ENCODE data around the gene DNAH7. TPM values are rescaled to one million over a fixed set of nuclear protein-coding genes. Genes with fewer than 3 reads are reported as not detected.

The DNAH7 gene
- total and polyA plus RNA-seq, 9 of the 15 experiments (the other 6 are each of a cell fraction or from before 2014, with no cell fraction given): 0.03 to 0.42 (median 0.18) TPM

DNA sequence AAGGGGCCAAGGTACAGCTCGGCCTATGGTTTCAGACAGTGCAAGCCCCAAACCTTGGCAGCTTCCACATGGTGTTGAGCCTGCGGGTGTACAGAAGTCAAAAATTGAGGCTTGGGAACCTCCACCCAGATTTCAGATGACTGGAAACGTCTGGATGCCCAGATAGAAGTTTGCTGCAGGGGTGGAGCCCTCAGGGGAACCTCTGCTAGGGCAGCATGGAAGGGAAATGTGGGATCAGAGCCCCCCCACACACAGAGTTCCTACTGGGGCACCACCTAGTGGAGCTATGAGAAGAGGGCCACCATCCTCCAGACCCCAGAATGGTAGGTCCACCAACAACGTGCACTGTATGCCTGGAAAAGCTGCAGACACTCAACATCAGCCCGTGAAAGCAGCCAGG lies 15.0 kb upstream of the DNAH7 start (continued):
- TF ChIP-seq, protein P1, sequence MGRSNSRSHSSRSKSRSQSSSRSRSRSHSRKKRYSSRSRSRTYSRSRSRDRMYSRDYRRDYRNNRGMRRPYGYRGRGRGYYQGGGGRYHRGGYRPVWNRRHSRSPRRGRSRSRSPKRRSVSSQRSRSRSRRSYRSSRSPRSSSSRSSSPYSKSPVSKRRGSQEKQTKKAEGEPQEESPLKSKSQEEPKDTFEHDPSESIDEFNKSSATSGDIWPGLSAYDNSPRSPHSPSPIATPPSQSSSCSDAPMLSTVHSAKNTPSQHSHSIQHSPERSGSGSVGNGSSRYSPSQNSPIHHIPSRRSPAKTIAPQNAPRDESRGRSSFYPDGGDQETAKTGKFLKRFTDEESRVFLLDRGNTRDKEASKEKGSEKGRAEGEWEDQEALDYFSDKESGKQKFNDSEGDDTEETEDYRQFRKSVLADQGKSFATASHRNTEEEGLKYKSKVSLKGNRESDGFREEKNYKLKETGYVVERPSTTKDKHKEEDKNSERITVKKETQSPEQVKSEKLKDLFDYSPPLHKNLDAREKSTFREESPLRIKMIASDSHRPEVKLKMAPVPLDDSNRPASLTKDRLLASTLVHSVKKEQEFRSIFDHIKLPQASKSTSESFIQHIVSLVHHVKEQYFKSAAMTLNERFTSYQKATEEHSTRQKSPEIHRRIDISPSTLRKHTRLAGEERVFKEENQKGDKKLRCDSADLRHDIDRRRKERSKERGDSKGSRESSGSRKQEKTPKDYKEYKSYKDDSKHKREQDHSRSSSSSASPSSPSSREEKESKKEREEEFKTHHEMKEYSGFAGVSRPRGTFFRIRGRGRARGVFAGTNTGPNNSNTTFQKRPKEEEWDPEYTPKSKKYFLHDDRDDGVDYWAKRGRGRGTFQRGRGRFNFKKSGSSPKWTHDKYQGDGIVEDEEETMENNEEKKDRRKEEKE (IDR thresholded peaks at IDR 0.05; ENCODE audit: borderline replicate concordance in 1 of 2, control insufficient read depth in 1 of 2, low read depth in 2 of 2, low read length in 1 of 2): no peak

DNA sequence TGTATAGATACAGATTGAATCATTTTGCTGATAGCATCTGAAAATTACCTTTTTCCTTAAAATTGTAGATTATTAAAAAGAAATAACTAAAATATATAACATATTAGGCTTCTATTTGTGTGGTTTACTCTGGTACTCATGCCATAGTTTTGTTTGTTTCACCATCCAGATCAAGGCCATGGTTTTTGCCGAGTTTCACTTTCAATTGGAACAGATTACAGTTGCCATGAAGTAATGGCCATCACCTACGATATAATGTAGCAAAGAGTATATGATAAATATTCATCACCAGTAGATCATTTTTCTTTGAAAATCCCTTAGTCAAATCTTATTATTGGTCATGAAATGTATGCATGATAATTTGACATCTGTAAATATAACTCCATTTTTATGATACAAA lies 11.9 kb upstream of the DNAH7 start:
- Histone ChIP-seq H3K4me1 (replicated peaks in 1 of 2; ENCODE audit: control insufficient read depth in 2 of 2, insufficient read depth in 2 of 2, low read length in 2 of 2) (no peaks in the 10 kb centered on the region), H3K36me3 (ENCODE audit: control insufficient read depth, insufficient read depth, low read length) (no peaks in the 10 kb centered on the region), H3K4me3 (no peak overlapping the region), H3K9me1 (ENCODE audit: control insufficient read depth, insufficient read depth, low read length) (no peaks in the 10 kb centered on the region), H3K27ac (ENCODE audit: extremely low read depth, low read depth, low read length) (no peak overlapping the region), H3K4me2 (ENCODE audit: insufficient read depth, low read length) (no peak overlapping the region), H3K9ac (ENCODE audit: insufficient read depth in 1 of 2, low read depth in 2 of 2, low read length in 2 of 2) (no peak overlapping the region), H4K20me1 (replicated peaks; ENCODE audit: control insufficient read depth, insufficient read depth, low read length) (no peaks in the 10 kb centered on the region), H2AFZ (ENCODE audit: low read depth, low read length) (no peak overlapping the region), H3K9me3 (replicated peaks; ENCODE audit: control insufficient read depth, insufficient read depth, low read depth, low read length) (no peaks in the 10 kb centered on the region; the same call in 1 of the 2 replicates), H3K79me2 (ENCODE audit: control insufficient read depth, insufficient read depth, low read length) (no peaks in the 10 kb centered on the region), H3K27me3 (ENCODE audit: control insufficient read depth in 2 of 2, insufficient read depth in 2 of 2, low read length in 2 of 2) (no peaks in the 10 kb centered on the region)
- POLR2A ChIA-PET: no interaction called here
- no TSS peak for BruUV-seq (replicated peaks)
- FAIRE-seq (no peak), ATAC-seq (no peak), DNase-seq (ENCODE audit: extremely low read depth in 1 of 4, low spot score in 3 of 4) (no peak)
- WGBS (ENCODE audit: insufficient coverage, low coverage, missing lambda C conversion rate): 56% methylated on average over 2 of the region's 2 CpGs
- intact Hi-C loops (cut with micrococcal nuclease): no loop called here
- TF ChIP-seq ZNF217 (CRISPR knock-in tag; IDR thresholded peaks at IDR 0.05) (no peak), HNRNPUL1 (IDR thresholded peaks at IDR 0.05; ENCODE audit: low read length) (no peak), ZNF121 (CRISPR knock-in tag; conservative IDR thresholded peaks at IDR 0.05) (no peak)
- CTCF ChIA-PET (ENCODE audit: low intra/inter-chr PET ratio): interaction anchor here (2.9 kb wide), 1 partner anchor 257 kb away, joined by 11 read pairs; no protein-coding TSS in a partner anchor
- in situ Hi-C loops (cut with MboI): no loop called here

Measured in K562 (cell line).